ENCODE measurements around the gene COL27A1. TPM values are rescaled to one million over a fixed set of nuclear protein-coding genes. Genes with fewer than 3 reads are reported as not detected.

The COL27A1 gene
- polyA plus RNA-seq, 1 of the 3 experiments (the other 2 are of a cell fraction) = 8.7 TPM

- H4K20me1 ChIP-seq (ENCODE audit: insufficient read depth) = no peaks in the 10 kb centered on the region
- no peak overlapping the region for H3K27ac ChIP-seq (ENCODE audit: low read depth in 2 of 2, low read length in 1 of 2)
- H3K9me3 ChIP-seq = no peaks in the 10 kb centered on the region
- no peak overlapping the region for H2AFZ ChIP-seq (ENCODE audit: low read depth)
- H3K9me2 ChIP-seq = no peaks in the 10 kb centered on the region
- no peaks in the 10 kb centered on the region for H3K79me2 ChIP-seq (ENCODE audit: insufficient read depth)
- H3F3A ChIP-seq (replicated peaks; ENCODE audit: insufficient read depth) = no peaks in the 10 kb centered on the region
- peaks cover 0 to 5% of the 10 kb centered on the region in 2 experiments; a peak in 1 of 4 replicates for H3K4me1 ChIP-seq (ENCODE audit: control insufficient read depth in 1 of 2, insufficient read depth in 2 of 2, low read depth in 1 of 2, low read length in 1 of 2)
- ChIA-PET CTCF (no interaction called here), POLR2A (no interaction called here)
- no peak overlapping the region for H3K4me3 ChIP-seq (ENCODE audit: low read depth in 2 of 2, low read length in 1 of 2)
- no peak for TF ChIP-seq EP300 (IDR thresholded peaks at IDR 0.05; ENCODE audit: borderline replicate concordance in 1 of 2, low read depth in 1 of 2, low read length in 1 of 2)
- TF ChIP-seq FOSL2 (IDR thresholded peaks at IDR 0.05; ENCODE audit: borderline replicate concordance, low read depth) = no peak
- no peak for TF ChIP-seq MAX (IDR thresholded peaks at IDR 0.05; ENCODE audit: low read depth)
- TF ChIP-seq EZH2phosphoT487 (IDR thresholded peaks at IDR 0.05; ENCODE audit: borderline replicate concordance, low read depth) = no peak
- DNase-seq = no peak
- H3K36me3 ChIP-seq (replicated peaks in 1 of 2; ENCODE audit: control insufficient read depth in 1 of 2, insufficient read depth in 2 of 2, low read length in 1 of 2) = peaks cover 0 to 15% of the 10 kb centered on the region in 2 experiments
- WGBS (ENCODE audit: low lambda C conversion rate) = 92% methylated on average over 6 of the region's 6 CpGs
- H3K27me3 ChIP-seq (ENCODE audit: insufficient read depth) = no peaks in the 10 kb centered on the region
- no peak overlapping the region for H3K4me2 ChIP-seq
- H3K9ac ChIP-seq = no peak overlapping the region
Measured at GRCh38 chr9:114302727-114303126, 147.4 kb downstream of the COL27A1 start.

GRCh38 chr9:114303571-114303970 is 148.2 kb downstream of the COL27A1 start:
- Histone ChIP-seq H3K4me2 (no peak overlapping the region), H3F3A (replicated peaks; ENCODE audit: insufficient read depth) (no peaks in the 10 kb centered on the region), H3K36me3 (replicated peaks in 1 of 2; ENCODE audit: control insufficient read depth in 1 of 2, insufficient read depth in 2 of 2, low read length in 1 of 2) (peaks cover 0 to 7% of the 10 kb centered on the region in 2 experiments), H3K9ac (no peak overlapping the region), H3K27me3 (ENCODE audit: insufficient read depth) (no peaks in the 10 kb centered on the region), H3K79me2 (ENCODE audit: insufficient read depth) (no peaks in the 10 kb centered on the region), H3K9me2 (no peaks in the 10 kb centered on the region), H3K27ac (ENCODE audit: low read depth in 2 of 2, low read length in 1 of 2) (no peak overlapping the region), H3K4me1 (ENCODE audit: control insufficient read depth in 1 of 2, insufficient read depth in 2 of 2, low read depth in 1 of 2, low read length in 1 of 2) (peaks cover 0 to 5% of the 10 kb centered on the region in 2 experiments; a peak in 1 of 4 replicates), H4K20me1 (ENCODE audit: insufficient read depth) (no peaks in the 10 kb centered on the region), H3K4me3 (ENCODE audit: low read depth in 2 of 2, low read length in 1 of 2) (no peak overlapping the region), H3K9me3 (no peaks in the 10 kb centered on the region), H2AFZ (ENCODE audit: low read depth) (no peak overlapping the region)
- CTCF ChIA-PET = interaction anchor here (0.7 to 1.2 kb wide), 5 partner anchors 61 to 230 kb away, joined by 3 to 4 read pairs (median 4); partner anchors contain the start of genes COL27A1 and KIF12
- POLR2A ChIA-PET = no interaction called here
- TF ChIP-seq POLR2AphosphoS5 (IDR thresholded peaks at IDR 0.05; ENCODE audit: low read depth, low read length) (no peak), REST (IDR thresholded peaks at IDR 0.05; ENCODE audit: low read depth, low read length) (no peak), TAF1 (IDR thresholded peaks at IDR 0.05; ENCODE audit: borderline replicate concordance, low read depth, low read length) (no peak), FOXJ3 (CRISPR knock-in tag; IDR thresholded peaks at IDR 0.05) (no peak), RAD21 (IDR thresholded peaks at IDR 0.05; ENCODE audit: low read length) (no peak), CTCF (IDR thresholded peaks at IDR 0.05) (no peak), FOXM1 (IDR thresholded peaks at IDR 0.05; ENCODE audit: low read depth) (no peak), GABPA (IDR thresholded peaks at IDR 0.05; ENCODE audit: low read depth) (no peak), EP300 (IDR thresholded peaks at IDR 0.05; ENCODE audit: borderline replicate concordance in 1 of 2, low read depth in 1 of 2, low read length in 1 of 2) (no peak), RCOR1 (IDR thresholded peaks at IDR 0.05; ENCODE audit: low read length) (no peak), NFIC (IDR thresholded peaks at IDR 0.05; ENCODE audit: borderline replicate concordance) (no peak)
- 88% methylated on average over 5 of the region's 5 CpGs for WGBS (ENCODE audit: low lambda C conversion rate)
- DNase-seq = no peak
